Measurements from ENCODE around the gene PPCS. TPM values are rescaled to one million over a fixed set of nuclear protein-coding genes. Genes with fewer than 3 reads are reported as not detected.

Gene PPCS
- total RNA-seq, 1 experiment from 2014 or later = 53.2 TPM

DNA sequence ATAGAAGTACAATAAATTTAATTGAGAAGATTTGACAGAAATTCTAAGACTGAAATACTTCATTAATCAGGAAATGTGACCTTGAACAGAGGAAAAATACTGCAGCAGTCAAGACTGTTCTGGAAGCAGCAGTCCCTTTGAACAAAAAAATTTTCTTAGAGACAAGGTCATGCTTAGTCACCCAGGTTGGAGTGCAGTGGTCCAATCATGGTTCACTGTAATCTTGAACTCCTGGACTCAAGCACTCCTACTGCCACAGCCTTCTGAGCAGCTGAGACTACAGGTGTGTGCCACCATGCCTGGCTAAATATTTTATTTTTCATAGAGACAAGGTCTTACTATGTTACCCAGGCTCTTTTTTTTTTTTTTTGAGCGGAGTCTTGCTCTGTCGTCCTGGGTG lies 4.9 kb downstream of the PPCS start:
- ChIA-PET CTCF (no interaction called here), POLR2A (no interaction called here), RAD21 (ENCODE audit: low non-redundant PET in 1 of 2, low total read pairs in 2 of 2, uncharacterized antibody in 2 of 2, unreplicated experiment in 2 of 2) (no interaction called here)
- BruUV-seq (replicated peaks) = no TSS peak
- no peak for DNase-seq (ENCODE audit: low read depth, low spot score)
- Histone ChIP-seq H3K36me3 (ENCODE audit: control insufficient read depth in 1 of 2, insufficient read depth in 2 of 2, low read length in 2 of 2) (peaks cover 19 to 22% of the 10 kb centered on the region in 2 experiments; a peak in 3 of 4 replicates), H3K9me2 (ENCODE audit: insufficient read depth) (no peaks in the 10 kb centered on the region), H3K27ac (ENCODE audit: low read depth, low read length) (no peak overlapping the region), H3K4me2 (ENCODE audit: low read length) (no peak overlapping the region), H4K20me1 (ENCODE audit: insufficient read depth) (no peaks in the 10 kb centered on the region), H3K79me2 (ENCODE audit: insufficient read depth, low read length) (peaks cover 18% of the 10 kb centered on the region), H3K4me1 (ENCODE audit: control insufficient read depth in 1 of 2, insufficient read depth in 2 of 2, low read length in 2 of 2) (peaks cover 4 to 21% of the 10 kb centered on the region in 2 experiments; a peak in 3 of 4 replicates), H3K4me3 (replicated peaks in 1 of 2; ENCODE audit: low read depth in 1 of 2, low read length in 2 of 2) (no peak overlapping the region), H3K9me3 (ENCODE audit: control insufficient read depth in 1 of 2, insufficient read depth in 1 of 2, low read depth in 1 of 2, low read length in 2 of 2) (no peaks in the 10 kb centered on the region), H3K27me3 (ENCODE audit: insufficient read depth, low read length) (no peaks in the 10 kb centered on the region), H3K9ac (ENCODE audit: low read length) (no peak overlapping the region), H2AFZ (ENCODE audit: low read depth, low read length, poor library complexity, severe bottlenecking) (no peak overlapping the region)
- intact Hi-C loops (cut with micrococcal nuclease) = no loop called here
- TF ChIP-seq EZH2phosphoT487 (IDR thresholded peaks at IDR 0.05; ENCODE audit: borderline replicate concordance) = no peak
- ATAC-seq = no peak

DNA sequence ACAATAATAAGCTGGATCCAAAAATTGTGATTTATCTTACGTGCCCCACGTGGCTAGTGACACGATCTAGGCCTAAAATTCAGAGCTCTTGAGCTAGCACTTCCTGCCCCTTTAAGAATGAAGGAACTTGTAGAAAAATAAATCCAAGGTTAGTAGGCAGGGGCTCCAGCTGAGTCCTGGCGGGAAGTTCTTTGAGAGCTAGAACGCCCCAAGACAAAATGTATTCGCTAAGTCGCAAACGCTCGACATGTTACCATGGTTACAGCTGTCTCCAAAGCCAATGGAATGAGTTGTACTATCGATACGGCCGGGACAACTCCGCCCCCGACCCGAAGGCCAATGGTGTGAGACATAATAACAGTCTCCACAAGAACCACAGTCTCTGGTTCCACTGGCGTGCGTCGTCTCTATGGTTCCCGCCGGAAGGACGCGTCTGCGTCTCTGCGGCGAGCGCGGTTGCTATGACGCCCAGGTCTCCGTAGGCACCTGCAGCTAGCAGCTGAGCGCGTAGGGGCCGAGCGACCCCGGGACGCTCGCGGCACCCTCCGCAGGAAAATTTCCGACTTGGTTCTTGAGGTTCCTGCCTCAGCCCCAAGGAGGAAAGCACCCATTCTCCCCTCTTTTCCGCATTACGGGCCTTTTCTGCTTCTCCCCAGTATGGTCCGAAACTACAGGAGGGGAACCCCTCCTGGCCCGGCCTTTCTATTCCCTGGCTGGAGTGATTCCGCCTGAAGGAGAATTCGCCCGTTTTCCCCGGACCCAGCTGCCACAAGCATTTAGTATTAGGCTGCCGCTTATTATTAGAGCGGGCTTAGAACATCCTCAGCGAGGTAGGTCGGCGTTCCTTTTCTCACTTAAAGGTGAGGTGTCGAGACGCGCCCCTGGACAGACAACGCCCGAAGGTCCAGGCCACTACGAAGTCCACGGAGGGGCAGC lies 6.8 kb downstream of the PPCS start, which contains the start of gene CCDC30:
Gene CCDC30, plus strand, starts transcription at position 459 of the 936 bp plus-strand sequence. CDS start 17,266 bp downstream, outside the sequence.
- no TSS peak for BruUV-seq (replicated peaks)
- ChIA-PET POLR2A (interaction anchor here (0.9 to 1.4 kb wide), 2 partner anchors 9 to 125 kb away, joined by 3 read pairs; no protein-coding TSS in a partner anchor), CTCF (no interaction called here), RAD21 (ENCODE audit: low non-redundant PET in 1 of 2, low total read pairs in 2 of 2, uncharacterized antibody in 2 of 2, unreplicated experiment in 2 of 2) (no interaction called here)
- H3K4me2 ChIP-seq (ENCODE audit: low read length) = peak within 1 kb of the TSS; percentile 82
- peak within 1 kb of the TSS; percentile 47 to 58 for H3K4me3 ChIP-seq (replicated peaks in 1 of 2; ENCODE audit: low read depth in 1 of 2, low read length in 2 of 2)
- H3K27ac ChIP-seq (ENCODE audit: low read depth, low read length) = peak within 1 kb of the TSS; percentile 35; the same call in 1 of the 2 replicates
- peaks cover 4 to 14% of the 10 kb centered on the region in 2 experiments; a peak in 3 of 4 replicates for H3K4me1 ChIP-seq (ENCODE audit: control insufficient read depth in 1 of 2, insufficient read depth in 2 of 2, low read length in 2 of 2)
- H3K9me2 ChIP-seq (ENCODE audit: insufficient read depth) = no peaks in the 10 kb centered on the region
- no peaks in the 10 kb centered on the region for H3K9me3 ChIP-seq (ENCODE audit: control insufficient read depth in 1 of 2, insufficient read depth in 1 of 2, low read depth in 1 of 2, low read length in 2 of 2)
- 0 out of 2 replicates have a peak, but pooled peaks cover 5% of the 10 kb centered on the region for H3K79me2 ChIP-seq (ENCODE audit: insufficient read depth, low read length)
- H3K36me3 ChIP-seq (ENCODE audit: control insufficient read depth in 1 of 2, insufficient read depth in 2 of 2, low read length in 2 of 2) = peaks cover 16 to 19% of the 10 kb centered on the region in 2 experiments; a peak in 3 of 4 replicates
- H2AFZ ChIP-seq (ENCODE audit: low read depth, low read length, poor library complexity, severe bottlenecking) = peak within 1 kb of the TSS; percentile 84
- intact Hi-C loops (cut with micrococcal nuclease) = no loop called here
- H3K27me3 ChIP-seq (ENCODE audit: insufficient read depth, low read length) = no peaks in the 10 kb centered on the region
- H3K9ac ChIP-seq (ENCODE audit: low read length) = peak within 1 kb of the TSS; percentile 60
- no peaks in the 10 kb centered on the region for H4K20me1 ChIP-seq (ENCODE audit: insufficient read depth)
- peak; percentile 97 for DNase-seq (ENCODE audit: low read depth, low spot score)
- peak; percentile 100 for ATAC-seq
- TF ChIP-seq ZNF274 (IDR thresholded peaks at IDR 0.05; ENCODE audit: low read depth, low read length) (no peak), FOSL1 (IDR thresholded peaks at IDR 0.05; ENCODE audit: low read depth) (no peak), POLR2AphosphoS5 (IDR thresholded peaks at IDR 0.05; ENCODE audit: low read depth, low read length) (peak; percentile 72), TCF7L2 (IDR thresholded peaks at IDR 0.05; ENCODE audit: borderline replicate concordance, extremely low read depth, insufficient read depth, insufficient read length) (peak; percentile 38), RAD21 (IDR thresholded peaks at IDR 0.05; ENCODE audit: low read depth) (no peak), ZFX (IDR thresholded peaks at IDR 0.05) (no peak), SRF (IDR thresholded peaks at IDR 0.05; ENCODE audit: low read depth) (no peak)
- TF ChIP-seq, protein P1, sequence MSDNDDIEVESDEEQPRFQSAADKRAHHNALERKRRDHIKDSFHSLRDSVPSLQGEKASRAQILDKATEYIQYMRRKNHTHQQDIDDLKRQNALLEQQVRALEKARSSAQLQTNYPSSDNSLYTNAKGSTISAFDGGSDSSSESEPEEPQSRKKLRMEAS (IDR thresholded peaks at IDR 0.05) = no peak; the same call in 1 of the 2 replicates
- TF ChIP-seq, protein P2, sequence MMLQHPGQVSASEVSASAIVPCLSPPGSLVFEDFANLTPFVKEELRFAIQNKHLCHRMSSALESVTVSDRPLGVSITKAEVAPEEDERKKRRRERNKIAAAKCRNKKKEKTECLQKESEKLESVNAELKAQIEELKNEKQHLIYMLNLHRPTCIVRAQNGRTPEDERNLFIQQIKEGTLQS (IDR thresholded peaks at IDR 0.05) = no peak
- TF ChIP-seq, protein P3, sequence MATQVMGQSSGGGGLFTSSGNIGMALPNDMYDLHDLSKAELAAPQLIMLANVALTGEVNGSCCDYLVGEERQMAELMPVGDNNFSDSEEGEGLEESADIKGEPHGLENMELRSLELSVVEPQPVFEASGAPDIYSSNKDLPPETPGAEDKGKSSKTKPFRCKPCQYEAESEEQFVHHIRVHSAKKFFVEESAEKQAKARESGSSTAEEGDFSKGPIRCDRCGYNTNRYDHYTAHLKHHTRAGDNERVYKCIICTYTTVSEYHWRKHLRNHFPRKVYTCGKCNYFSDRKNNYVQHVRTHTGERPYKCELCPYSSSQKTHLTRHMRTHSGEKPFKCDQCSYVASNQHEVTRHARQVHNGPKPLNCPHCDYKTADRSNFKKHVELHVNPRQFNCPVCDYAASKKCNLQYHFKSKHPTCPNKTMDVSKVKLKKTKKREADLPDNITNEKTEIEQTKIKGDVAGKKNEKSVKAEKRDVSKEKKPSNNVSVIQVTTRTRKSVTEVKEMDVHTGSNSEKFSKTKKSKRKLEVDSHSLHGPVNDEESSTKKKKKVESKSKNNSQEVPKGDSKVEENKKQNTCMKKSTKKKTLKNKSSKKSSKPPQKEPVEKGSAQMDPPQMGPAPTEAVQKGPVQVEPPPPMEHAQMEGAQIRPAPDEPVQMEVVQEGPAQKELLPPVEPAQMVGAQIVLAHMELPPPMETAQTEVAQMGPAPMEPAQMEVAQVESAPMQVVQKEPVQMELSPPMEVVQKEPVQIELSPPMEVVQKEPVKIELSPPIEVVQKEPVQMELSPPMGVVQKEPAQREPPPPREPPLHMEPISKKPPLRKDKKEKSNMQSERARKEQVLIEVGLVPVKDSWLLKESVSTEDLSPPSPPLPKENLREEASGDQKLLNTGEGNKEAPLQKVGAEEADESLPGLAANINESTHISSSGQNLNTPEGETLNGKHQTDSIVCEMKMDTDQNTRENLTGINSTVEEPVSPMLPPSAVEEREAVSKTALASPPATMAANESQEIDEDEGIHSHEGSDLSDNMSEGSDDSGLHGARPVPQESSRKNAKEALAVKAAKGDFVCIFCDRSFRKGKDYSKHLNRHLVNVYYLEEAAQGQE (IDR thresholded peaks at IDR 0.05; ENCODE audit: low read depth) = no peak
- TF ChIP-seq, protein P4, sequence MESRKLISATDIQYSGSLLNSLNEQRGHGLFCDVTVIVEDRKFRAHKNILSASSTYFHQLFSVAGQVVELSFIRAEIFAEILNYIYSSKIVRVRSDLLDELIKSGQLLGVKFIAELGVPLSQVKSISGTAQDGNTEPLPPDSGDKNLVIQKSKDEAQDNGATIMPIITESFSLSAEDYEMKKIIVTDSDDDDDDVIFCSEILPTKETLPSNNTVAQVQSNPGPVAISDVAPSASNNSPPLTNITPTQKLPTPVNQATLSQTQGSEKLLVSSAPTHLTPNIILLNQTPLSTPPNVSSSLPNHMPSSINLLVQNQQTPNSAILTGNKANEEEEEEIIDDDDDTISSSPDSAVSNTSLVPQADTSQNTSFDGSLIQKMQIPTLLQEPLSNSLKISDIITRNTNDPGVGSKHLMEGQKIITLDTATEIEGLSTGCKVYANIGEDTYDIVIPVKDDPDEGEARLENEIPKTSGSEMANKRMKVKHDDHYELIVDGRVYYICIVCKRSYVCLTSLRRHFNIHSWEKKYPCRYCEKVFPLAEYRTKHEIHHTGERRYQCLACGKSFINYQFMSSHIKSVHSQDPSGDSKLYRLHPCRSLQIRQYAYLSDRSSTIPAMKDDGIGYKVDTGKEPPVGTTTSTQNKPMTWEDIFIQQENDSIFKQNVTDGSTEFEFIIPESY (IDR thresholded peaks at IDR 0.05; ENCODE audit: extremely low read depth, insufficient replicate concordance, low read length) = no peak

Measured in HCT116 (cell line).